ENCODE measurements around the gene BFSP2.
A peak's percentile ranks its signal among the peaks of the same experiment; 100 is the strongest.

The BFSP2 gene

GRCh38 chr3:133448478-133449122, 48.7 kb downstream of the BFSP2 start:
- Mint-ChIP-seq H3K4me1 (ENCODE audit: low read depth) (peaks cover 42% of the 10 kb centered on the region), H3K36me3 (ENCODE audit: low read depth) (no peaks in the 10 kb centered on the region), H3K27ac (peak overlapping the region; percentile 82), H3K27me3 (no peaks in the 10 kb centered on the region), H3K4me3 (peak overlapping the region; percentile 21), H3K9me3 (no peaks in the 10 kb centered on the region)
- DNase-seq = peak; percentile 63

- Mint-ChIP-seq H3K4me3 (no peak overlapping the region), H3K9me3 (no peaks in the 10 kb centered on the region), H3K27ac (no peak overlapping the region), H3K27me3 (no peaks in the 10 kb centered on the region), H3K4me1 (ENCODE audit: low read depth) (peaks cover 27% of the 10 kb centered on the region), H3K36me3 (ENCODE audit: low read depth) (no peaks in the 10 kb centered on the region)
- no peak for DNase-seq
These were observed 51.5 kb downstream of the BFSP2 start for GRCh38 chr3:133451309-133451708.

GRCh38 chr3:133452641-133453319, 52.9 kb downstream of the BFSP2 start:
- DNase-seq = no peak
- Mint-ChIP-seq H3K4me3 (no peak overlapping the region), H3K27ac (no peak overlapping the region), H3K27me3 (no peaks in the 10 kb centered on the region), H3K4me1 (ENCODE audit: low read depth) (peaks cover 25% of the 10 kb centered on the region), H3K36me3 (ENCODE audit: low read depth) (no peaks in the 10 kb centered on the region), H3K9me3 (no peaks in the 10 kb centered on the region)

GRCh38 chr3:133453383-133453782, 53.5 kb downstream of the BFSP2 start:
- no peaks in the 10 kb centered on the region for H3K9me3 Mint-ChIP-seq
- H3K4me3 Mint-ChIP-seq = no peak overlapping the region
- H3K4me1 Mint-ChIP-seq (ENCODE audit: low read depth) = peaks cover 19% of the 10 kb centered on the region
- no peak for DNase-seq
- no peaks in the 10 kb centered on the region for H3K27me3 Mint-ChIP-seq
- no peaks in the 10 kb centered on the region for H3K36me3 Mint-ChIP-seq (ENCODE audit: low read depth)
- no peak overlapping the region for H3K27ac Mint-ChIP-seq

GRCh38 chr3:133455281-133455680, 55.4 kb downstream of the BFSP2 start:
- Mint-ChIP-seq H3K9me3 (no peaks in the 10 kb centered on the region), H3K27ac (no peak overlapping the region), H3K27me3 (no peaks in the 10 kb centered on the region), H3K4me1 (ENCODE audit: low read depth) (peaks cover 3% of the 10 kb centered on the region), H3K36me3 (ENCODE audit: low read depth) (no peaks in the 10 kb centered on the region), H3K4me3 (no peak overlapping the region)
- no peak for DNase-seq

GRCh38 chr3:133455960-133456359, 56.1 kb downstream of the BFSP2 start:
- no peak for DNase-seq
- Mint-ChIP-seq H3K4me1 (ENCODE audit: low read depth) (peaks cover 8% of the 10 kb centered on the region), H3K36me3 (ENCODE audit: low read depth) (no peaks in the 10 kb centered on the region), H3K4me3 (no peak overlapping the region), H3K27ac (no peak overlapping the region), H3K27me3 (no peaks in the 10 kb centered on the region), H3K9me3 (no peaks in the 10 kb centered on the region)

- H3K4me1 Mint-ChIP-seq (ENCODE audit: low read depth) = peaks cover 18% of the 10 kb centered on the region
- no peaks in the 10 kb centered on the region for H3K9me3 Mint-ChIP-seq
- H3K27me3 Mint-ChIP-seq = no peaks in the 10 kb centered on the region
- DNase-seq = no peak
- H3K27ac Mint-ChIP-seq = no peak overlapping the region
- H3K4me3 Mint-ChIP-seq = no peak overlapping the region
- H3K36me3 Mint-ChIP-seq (ENCODE audit: low read depth) = no peaks in the 10 kb centered on the region
These were observed 57.2 kb downstream of the BFSP2 start for GRCh38 chr3:133457025-133457424.

- Mint-ChIP-seq H3K4me1 (ENCODE audit: low read depth) (peaks cover 18% of the 10 kb centered on the region), H3K27ac (no peak overlapping the region), H3K4me3 (no peak overlapping the region), H3K36me3 (ENCODE audit: low read depth) (no peaks in the 10 kb centered on the region), H3K27me3 (no peaks in the 10 kb centered on the region), H3K9me3 (no peaks in the 10 kb centered on the region)
- DNase-seq = no peak
These were observed 57.7 kb downstream of the BFSP2 start for GRCh38 chr3:133457465-133458067.

GRCh38 chr3:133459400-133459799, 59.5 kb downstream of the BFSP2 start:
- Mint-ChIP-seq H3K9me3 (no peaks in the 10 kb centered on the region), H3K36me3 (ENCODE audit: low read depth) (no peaks in the 10 kb centered on the region), H3K27ac (no peak overlapping the region), H3K4me3 (no peak overlapping the region), H3K27me3 (no peaks in the 10 kb centered on the region), H3K4me1 (ENCODE audit: low read depth) (peaks cover 33% of the 10 kb centered on the region)
- DNase-seq = no peak

- Mint-ChIP-seq H3K4me1 (ENCODE audit: low read depth) (peaks cover 41% of the 10 kb centered on the region), H3K27ac (no peak overlapping the region), H3K36me3 (ENCODE audit: low read depth) (no peaks in the 10 kb centered on the region), H3K27me3 (no peaks in the 10 kb centered on the region), H3K4me3 (no peak overlapping the region), H3K9me3 (no peaks in the 10 kb centered on the region)
- DNase-seq = no peak
These were observed 61.0 kb downstream of the BFSP2 start for GRCh38 chr3:133460809-133461208.

- Mint-ChIP-seq H3K4me3 (no peak overlapping the region), H3K27ac (no peak overlapping the region), H3K36me3 (ENCODE audit: low read depth) (no peaks in the 10 kb centered on the region), H3K9me3 (no peaks in the 10 kb centered on the region), H3K27me3 (no peaks in the 10 kb centered on the region), H3K4me1 (ENCODE audit: low read depth) (peaks cover 42% of the 10 kb centered on the region)
- DNase-seq = no peak
These were observed 61.4 kb downstream of the BFSP2 start for GRCh38 chr3:133461291-133461690.

- Mint-ChIP-seq H3K4me3 (no peak overlapping the region), H3K27ac (peak overlapping the region; percentile 29), H3K36me3 (ENCODE audit: low read depth) (no peaks in the 10 kb centered on the region), H3K27me3 (no peaks in the 10 kb centered on the region), H3K4me1 (ENCODE audit: low read depth) (peaks cover 56% of the 10 kb centered on the region), H3K9me3 (no peaks in the 10 kb centered on the region)
- DNase-seq = no peak
These were observed 63.5 kb downstream of the BFSP2 start for GRCh38 chr3:133463347-133463860.

GRCh38 chr3:133464573-133464972, 64.7 kb downstream of the BFSP2 start:
- H3K36me3 Mint-ChIP-seq (ENCODE audit: low read depth) = no peaks in the 10 kb centered on the region
- no peaks in the 10 kb centered on the region for H3K9me3 Mint-ChIP-seq
- H3K4me1 Mint-ChIP-seq (ENCODE audit: low read depth) = peaks cover 58% of the 10 kb centered on the region
- H3K4me3 Mint-ChIP-seq = no peak overlapping the region
- H3K27me3 Mint-ChIP-seq = no peaks in the 10 kb centered on the region
- no peak for DNase-seq
- no peak overlapping the region for H3K27ac Mint-ChIP-seq

- H3K27me3 Mint-ChIP-seq = no peaks in the 10 kb centered on the region
- H3K9me3 Mint-ChIP-seq = no peaks in the 10 kb centered on the region
- H3K4me1 Mint-ChIP-seq (ENCODE audit: low read depth) = peaks cover 44% of the 10 kb centered on the region
- H3K36me3 Mint-ChIP-seq (ENCODE audit: low read depth) = no peaks in the 10 kb centered on the region
- no peak overlapping the region for H3K4me3 Mint-ChIP-seq
- DNase-seq = no peak
- H3K27ac Mint-ChIP-seq = no peak overlapping the region
These were observed 66.9 kb downstream of the BFSP2 start for GRCh38 chr3:133466531-133467386.
